HG03565 (cell line): ENCODE results near the gene TRUB2.
A peak's percentile ranks its signal among the peaks of the same experiment; 100 is the strongest.
"Not testable (repeated sequence)": the region's sequence is repeated elsewhere in the genome, so short reads cannot be mapped to it uniquely, and the experiment has no call there.

ENCODE experiments used
- ATAC-seq: cut with Tn5 transposase; IDR thresholded peaks from one replicate; pipeline ENCODE4 v1.9.1; 2021; ENCODE audit warnings: mild to moderate bottlenecking, moderate library complexity; ENCODE audit not compliant: unreplicated experiment

Gene TRUB2

GRCh38 chr9:128341435-128341849 lies 19.2 kb upstream of the TRUB2 start:
- ATAC-seq, result no peak

- ATAC-seq, result no peak
Measured at GRCh38 chr9:128340691-128341434, 18.6 kb upstream of the TRUB2 start.

- ATAC-seq, result peak; percentile 66
Measured at GRCh38 chr9:128339761-128340690, 17.8 kb upstream of the TRUB2 start, which contains the start of gene SLC27A4. TSS of gene SLC27A4 (plus strand) at chr9:128340527. CDS start at chr9:128343133, 2,606 bp downstream.

GRCh38 chr9:128338852-128339614 lies 16.8 kb upstream of the TRUB2 start:
- ATAC-seq, result not testable (repeated sequence)

- no peak for ATAC-seq
Measured at GRCh38 chr9:128337936-128338335, 15.7 kb upstream of the TRUB2 start.

- ATAC-seq, result no peak
Measured at GRCh38 chr9:128335914-128336313, 13.7 kb upstream of the TRUB2 start.

- ATAC-seq, result no peak
Measured at GRCh38 chr9:128335161-128335560, 12.9 kb upstream of the TRUB2 start.

- no peak for ATAC-seq
Measured at GRCh38 chr9:128333451-128333869, 11.2 kb upstream of the TRUB2 start.

- ATAC-seq, result no peak
Measured at GRCh38 chr9:128325629-128326028, 3.4 kb upstream of the TRUB2 start.

- ATAC-seq, result no peak
Measured at GRCh38 chr9:128324401-128324800, 2.2 kb upstream of the TRUB2 start.

GRCh38 chr9:128323791-128324190 lies 1.5 kb upstream of the TRUB2 start:
- no peak for ATAC-seq

- ATAC-seq, result no peak
Measured at GRCh38 chr9:128323212-128323730, 1.0 kb upstream of the TRUB2 start.

GRCh38 chr9:128321879-128322403 lies 306 bp downstream of the TRUB2 start:
- peak; percentile 16 for ATAC-seq

GRCh38 chr9:128321343-128321742 lies 904 bp downstream of the TRUB2 start:
- no peak for ATAC-seq

- no peak for ATAC-seq
Measured at GRCh38 chr9:128317629-128318028, 4.6 kb downstream of the TRUB2 start.

- no peak for ATAC-seq
Measured at GRCh38 chr9:128316421-128316820, 5.8 kb downstream of the TRUB2 start.

- no peak for ATAC-seq
Measured at GRCh38 chr9:128314697-128315096, 7.5 kb downstream of the TRUB2 start.

- ATAC-seq, result no peak
Measured at GRCh38 chr9:128310461-128310860, 11.8 kb downstream of the TRUB2 start.

- ATAC-seq, result no peak
Measured at GRCh38 chr9:128309551-128309950, 12.7 kb downstream of the TRUB2 start.

GRCh38 chr9:128304971-128305288 lies 17.3 kb downstream of the TRUB2 start:
- ATAC-seq, result no peak
